H1 (cell line): ENCODE results near the gene GATD1. TPM values are rescaled to one million over a fixed set of nuclear protein-coding genes. Genes with fewer than 3 reads are reported as not detected.

Source experiments
- CTCF ChIA-PET: fragments of 300-600 bp; sonication (Branson Sonifier 250); formaldehyde crosslinking; loops from one replicate; lab custom pipeline; 2021; ENCODE audit not compliant: partially characterized antibody; lab: Charles Lee
- POLR2A ChIA-PET: fragments of 300-600 bp; sonication (Branson Sonifier 250); formaldehyde crosslinking; loops from one replicate; lab custom pipeline; 2021; ENCODE audit warnings: inconsistent platforms; ENCODE audit not compliant: partially characterized antibody; lab: Charles Lee
- DNase-seq, 2 experiments: peaks; one replicate each; pipeline versions ENCODE4 v3.0.0 to v3.0.0-alpha.2; 2010 to 2022; ENCODE audit warnings: low spot score in 2 of 2, low read depth in 1 of 2, mixed read lengths in 1 of 2
- FAIRE-seq: peaks from 2 replicates; lab custom pipeline; 2011; peaks lifted over from hg19 to GRCh38; lab: Jason Lieb, UNC
- H2AFZ ChIP-seq: 2 replicates; pipeline ENCODE4 v1.8.1; 2012; ENCODE audit warnings: low read length, inconsistent platforms
- H2AK5ac ChIP-seq: 2 replicates; pipeline ENCODE4 v1.6.1; 2013; ENCODE audit warnings: low read depth, low read length
- H2BK120ac ChIP-seq: replicated peaks from 2 replicates; pipeline ENCODE3; 2013; ENCODE audit warnings: low read depth, low read length, inconsistent platforms
- H2BK12ac ChIP-seq: 2 replicates; pipeline ENCODE4 v1.6.1; 2013; ENCODE audit warnings: low read depth, low read length
- H2BK15ac ChIP-seq: 2 replicates; pipeline ENCODE4 v1.6.1; 2013; ENCODE audit warnings: low read length
- H2BK20ac ChIP-seq: 2 replicates; pipeline ENCODE4 v1.6.1; 2013; ENCODE audit warnings: low read length
- H2BK5ac ChIP-seq: 2 replicates; pipeline ENCODE4 v1.6.1; 2013; ENCODE audit warnings: low read depth, low read length
- H3K14ac ChIP-seq: 2 replicates; pipeline ENCODE4 v1.6.1; 2013; ENCODE audit warnings: inconsistent platforms; ENCODE audit not compliant: insufficient read length
- H3K18ac ChIP-seq: 2 replicates; pipeline ENCODE4 v1.6.1; 2013; ENCODE audit warnings: low read length; ENCODE audit errors: extremely low read depth
- H3K23ac ChIP-seq: 2 replicates; pipeline ENCODE4 v1.6.1; 2013; ENCODE audit warnings: inconsistent platforms; ENCODE audit not compliant: insufficient read length
- H3K23me2 ChIP-seq: 2 replicates; pipeline ENCODE4 v1.6.1; 2013; ENCODE audit warnings: low read depth, low read length
- H3K27ac ChIP-seq: 2 replicates; pipeline ENCODE4 v1.6.1; 2011; ENCODE audit warnings: low read depth, low read length, inconsistent platforms
- H3K27me3 ChIP-seq, 4 experiments: replicated peaks in 1 of 4; 1 replicate in 1 of 4; 2 replicates in 3 of 4; pipeline versions ENCODE4 v1.6.1 to v1.8.1; 2011 to 2013; ENCODE audit warnings: low read length in 3 of 4, mild to moderate bottlenecking in 3 of 4, inconsistent platforms in 2 of 4, mixed read lengths in 2 of 4, moderate library complexity in 1 of 4; ENCODE audit not compliant: control insufficient read depth in 3 of 4, insufficient read depth in 3 of 4; ENCODE audit errors: extremely low read depth in 1 of 4
- H3K36me3 ChIP-seq, 4 experiments: 2 replicates each; pipeline versions ENCODE4 v1.6.1 to v1.8.1; 2011 to 2013; ENCODE audit warnings: mild to moderate bottlenecking in 4 of 4, low read length in 3 of 4, moderate library complexity in 2 of 4, control low read depth in 1 of 4, inconsistent platforms in 1 of 4; ENCODE audit not compliant: insufficient read depth in 4 of 4, control insufficient read depth in 2 of 4
- H3K4ac ChIP-seq: replicated peaks from 2 replicates; pipeline ENCODE3; 2013; ENCODE audit warnings: low read length, low read depth, mixed read lengths, inconsistent platforms; ENCODE audit not compliant: insufficient read length
- H3K4me1 ChIP-seq, 4 experiments: replicated peaks in 1 of 4; 1 replicate in 1 of 4; 2 replicates in 3 of 4; pipeline versions ENCODE4 v1.6.1 to v1.8.1; 2011 to 2013; ENCODE audit warnings: low read length in 3 of 4, inconsistent platforms in 2 of 4, mixed read lengths in 1 of 4; ENCODE audit not compliant: insufficient read depth in 4 of 4, control insufficient read depth in 3 of 4
- H3K4me2 ChIP-seq, 2 experiments: 2 replicates each; pipeline versions ENCODE4 v1.6.1 to v1.8.1; 2011 to 2013; ENCODE audit warnings: low read depth in 2 of 2, low read length in 2 of 2, control low read depth in 1 of 2, inconsistent platforms in 1 of 2, mild to moderate bottlenecking in 1 of 2; ENCODE audit not compliant: insufficient read depth in 1 of 2
- H3K4me3 ChIP-seq, 4 experiments: fragments of 200-600, 300-600 bp in 1 of 4; sonication (generic), shearing (Covaris generic), sonication (Bioruptor Twin) in 1 of 4; 2 replicates each; pipeline versions ENCODE4 v1.5.1 to v1.8.1; 2011 to 2016; ENCODE audit warnings: low read length in 4 of 4, low read depth in 3 of 4, control low read depth in 2 of 4, inconsistent platforms in 2 of 4, mild to moderate bottlenecking in 2 of 4, mixed read lengths in 1 of 4, moderate library complexity in 1 of 4; ENCODE audit not compliant: insufficient read depth in 2 of 4; ENCODE audit errors: extremely low read depth in 1 of 4
- H3K56ac ChIP-seq: replicated peaks from 2 replicates; pipeline ENCODE3; 2013; ENCODE audit warnings: low read depth, mild to moderate bottlenecking, mixed read lengths, low read length, inconsistent platforms; ENCODE audit not compliant: insufficient read length
- H3K79me1 ChIP-seq: 2 replicates; pipeline ENCODE4 v1.6.1; 2013; ENCODE audit warnings: low read depth, low read length, control low read depth
- H3K79me2 ChIP-seq, 2 experiments: 2 replicates each; pipeline versions ENCODE4 v1.6.1 to v1.8.1; 2012 to 2013; ENCODE audit warnings: low read length in 2 of 2, mild to moderate bottlenecking in 2 of 2, inconsistent platforms in 1 of 2; ENCODE audit not compliant: insufficient read depth in 2 of 2, control insufficient read depth in 1 of 2
- H3K9ac ChIP-seq, 4 experiments: replicated peaks in 1 of 4; 1 replicate in 1 of 4; 2 replicates in 3 of 4; pipeline versions ENCODE4 v1.6.1 to v1.8.1; 2011 to 2013; ENCODE audit warnings: low read depth in 3 of 4, low read length in 3 of 4, control low read depth in 2 of 4, mild to moderate bottlenecking in 2 of 4, moderate library complexity in 2 of 4, inconsistent platforms in 1 of 4; ENCODE audit errors: extremely low read depth in 1 of 4
- H3K9me3 ChIP-seq, 2 experiments: 2 replicates each; pipeline versions ENCODE4 v1.6.1 to v1.8.1; 2012 to 2013; ENCODE audit warnings: mild to moderate bottlenecking in 2 of 2, moderate library complexity in 2 of 2, control low read depth in 1 of 2, inconsistent platforms in 1 of 2, low read depth in 1 of 2, low read length in 1 of 2, mixed read lengths in 1 of 2; ENCODE audit not compliant: insufficient read depth in 2 of 2
- H4K20me1 ChIP-seq, 2 experiments: replicated peaks in 1 of 2; 2 replicates each; pipeline versions ENCODE3 to v1.8.1; 2011 to 2013; ENCODE audit warnings: inconsistent platforms in 2 of 2, low read length in 2 of 2, mild to moderate bottlenecking in 1 of 2; ENCODE audit not compliant: insufficient read depth in 2 of 2, control insufficient read depth in 1 of 2
- H4K5ac ChIP-seq: 2 replicates; pipeline ENCODE4 v1.6.1; 2013; ENCODE audit warnings: low read length, low read depth, mixed read lengths, inconsistent platforms; ENCODE audit not compliant: insufficient read length
- H4K8ac ChIP-seq: 2 replicates; pipeline ENCODE4 v1.8.0; 2013; ENCODE audit warnings: mild to moderate bottlenecking, moderate library complexity, low read length, inconsistent platforms; ENCODE audit not compliant: insufficient read depth; ENCODE audit errors: extremely low read depth
- H4K91ac ChIP-seq: replicated peaks from 2 replicates; pipeline ENCODE3; 2013; ENCODE audit warnings: low read length, mixed read lengths, inconsistent platforms; ENCODE audit not compliant: insufficient read length
- E2F6 ChIP-seq: IDR thresholded peaks from 2 replicates; pipeline ENCODE4 v1.6.1; 2012; ENCODE audit warnings: inconsistent platforms
- KDM1A ChIP-seq: fragments of 200-600, 300-600 bp; sonication (generic); IDR thresholded peaks from 2 replicates; pipeline ENCODE4 v1.7.1; 2016; ENCODE audit warnings: mild to moderate bottlenecking, low read length, borderline replicate concordance
- MAX ChIP-seq: IDR thresholded peaks from 2 replicates; pipeline ENCODE4 v1.6.1; 2012; ENCODE audit warnings: inconsistent platforms
- POLR2AphosphoS5 ChIP-seq: IDR thresholded peaks from 2 replicates; pipeline ENCODE4 v1.6.1; 2011; ENCODE audit warnings: low read depth, low read length
- TEAD4 ChIP-seq: IDR thresholded peaks from 2 replicates; pipeline ENCODE4 v1.6.1; 2012; ENCODE audit warnings: low read depth, low read length, inconsistent platforms, mixed read lengths
- WGBS, 2 experiments: shearing (Covaris generic) in 1 of 2; methylation state at CpG; one replicate each; pipeline versions ENCODE4 v1.1.6 to v1.1.7; 2013 to 2015; ENCODE audit warnings: low lambda C conversion rate in 2 of 2, mixed read lengths in 2 of 2, inconsistent platforms in 1 of 2, low coverage in 1 of 2, missing lambda C conversion rate in 1 of 2; ENCODE audit not compliant: insufficient replicate concordance in 2 of 2, insufficient coverage in 1 of 2, insufficient read length in 1 of 2; ENCODE audit errors: extremely low coverage in 1 of 2, missing lambda C conversion rate in 1 of 2; 5-methylcytosine and 5-hydroxymethylcytosine counted together
- polyA plus RNA-seq, 7 experiments: library from polyadenylated mRNA; depleted of rRNA in 3 of 7; stranded (reverse) in 5 of 7; unstranded in 2 of 7; fragments of >200 nt in 5 of 7; fragments of 200-250 nt in 2 of 7; gene quantifications; 1 replicate in 5 of 7; 2 replicates in 1 of 7; 4 replicates in 1 of 7; pipeline versions ENCODE4 v1.2.1 to v1.2.3, GENCODE V29; 2011 to 2013; ENCODE audit warnings: missing spikeins in 2 of 7, mixed read lengths in 2 of 7
- total RNA-seq: library from RNA; stranded (reverse); fragmentation: NEBNext Ultra II Directional; extraction: Animal tissue kit (Norgen Biotek cat#: 25700); gene quantifications from 2 replicates; pipeline ENCODE4 v1.2.1, GENCODE V29; 2021

GATD1 gene
- total and polyA plus RNA-seq, 2 of the 8 experiments (the other 6 are each of a cell fraction or from before 2014, with no cell fraction given) = 47.5 to 54.8 TPM

GRCh38 chr11:763073-763463, 14.2 kb downstream of the GATD1 start:
- no peak overlapping the region for H2BK20ac ChIP-seq
- H2BK5ac ChIP-seq = peak overlapping the region; percentile 85
- TF ChIP-seq KDM1A (no peak), E2F6 (no peak), POLR2AphosphoS5 (peak; percentile 21; the same call in 1 of the 2 replicates), MAX (no peak), TEAD4 (no peak)
- H3K27ac ChIP-seq = peak overlapping the region; percentile 61; the same call in 1 of the 2 replicates
- H3K4ac ChIP-seq = no peak overlapping the region
- no peaks in the 10 kb centered on the region for H3K9me3 ChIP-seq
- no peak for DNase-seq
- H3K14ac ChIP-seq = no peak overlapping the region
- 66% methylated on average over 4 of the region's 24 CpGs; no CpG with 5 or more reads in 1 of the 2 experiments for WGBS, 2 experiments
- peaks cover 13 to 35% of the 10 kb centered on the region in 2 experiments for H4K20me1 ChIP-seq
- H4K91ac ChIP-seq = no peak overlapping the region
- H3K4me1 ChIP-seq = peaks cover 0 to 12% (median 7%) of the 10 kb centered on the region in 4 experiments; a peak in 6 of 7 replicates
- no peak overlapping the region for H4K5ac ChIP-seq
- H2AFZ ChIP-seq = no peak overlapping the region
- ChIA-PET POLR2A (interaction anchor here (0.7 to 35.3 kb wide), 18 partner anchors 4 to 313 kb away, joined by 3 to 636 read pairs (median 4); partner anchors contain the start of genes CDHR5, CEND1, DEAF1 and GATD1), CTCF (interaction anchor here (0.6 to 26.9 kb wide), 17 partner anchors 9 to 199 kb away, joined by 3 to 395 read pairs (median 3); partner anchors contain the start of gene TALDO1)
- H3K9ac ChIP-seq = no peak overlapping the region
- H3K18ac ChIP-seq = no peak overlapping the region
- H2BK12ac ChIP-seq = no peak overlapping the region
- H3K56ac ChIP-seq = no peak overlapping the region
- no peak overlapping the region; the same call in 1 of the 2 replicates for H4K8ac ChIP-seq
- H3K4me2 ChIP-seq = peak overlapping the region in 1 of 2 experiments; percentile 11; a peak in 1 of 4 replicates
- H3K79me2 ChIP-seq = no peaks in the 10 kb centered on the region
- H2BK15ac ChIP-seq = no peak overlapping the region
- no peaks in the 10 kb centered on the region for H3K27me3 ChIP-seq
- H2BK120ac ChIP-seq = peak overlapping the region; percentile 33
- peaks cover 32 to 68% (median 38%) of the 10 kb centered on the region in 4 experiments for H3K36me3 ChIP-seq
- H3K79me1 ChIP-seq = peaks cover 7% of the 10 kb centered on the region; the same call in 1 of the 2 replicates
- H3K23ac ChIP-seq = no peak overlapping the region
- no peak for FAIRE-seq
- no peak overlapping the region for H3K4me3 ChIP-seq
- H3K23me2 ChIP-seq = no peaks in the 10 kb centered on the region
- H2AK5ac ChIP-seq = no peak overlapping the region; the same call in 1 of the 2 replicates
